ENCODE results near the gene HERC4. TPM values are rescaled to one million over a fixed set of nuclear protein-coding genes. Genes with fewer than 3 reads are reported as not detected.

Gene HERC4
- total and polyA plus RNA-seq, 2 donors (not counting 3 experiments of a cell fraction or from before 2014, with no cell fraction given), result 10.6 to 73.7 TPM

GRCh38 chr10:68067508-68067907, 7.6 kb downstream of the HERC4 start:
- no peak for FAIRE-seq
- Histone ChIP-seq H3K27me3 (ENCODE audit: control insufficient read depth in 2 of 2, insufficient read depth in 2 of 2, low read length in 2 of 2) (no peaks in the 10 kb centered on the region), H3K27ac (ENCODE audit: insufficient read depth, low read depth, low read length) (no peak overlapping the region), H3K9me3 (replicated peaks; ENCODE audit: control insufficient read depth, insufficient read depth, low read length) (no peaks in the 10 kb centered on the region), H3K36me3 (ENCODE audit: control insufficient read depth in 2 of 2, extremely low read depth in 1 of 2, insufficient read depth in 2 of 2, low read length in 2 of 2) (peaks cover 0 to 7% of the 10 kb centered on the region in 2 experiments), H3K9ac (replicated peaks; ENCODE audit: extremely low read depth, insufficient read depth, low read length) (no peak overlapping the region), H3K4me3 (replicated peaks in 1 of 3; ENCODE audit: insufficient read depth in 1 of 3, low read depth in 1 of 3, low read length in 3 of 3) (no peak overlapping the region), H3K4me1 (ENCODE audit: control insufficient read depth, extremely low read depth, insufficient read depth, low read length) (peaks cover 17% of the 10 kb centered on the region), H3K4me2 (ENCODE audit: insufficient read depth, low read length) (no peak overlapping the region), H3K79me2 (ENCODE audit: control insufficient read depth, insufficient read depth, low read length) (peaks cover 83% of the 10 kb centered on the region), H2AFZ (ENCODE audit: low read depth, low read length) (no peak overlapping the region), H3K9me1 (replicated peaks; ENCODE audit: control insufficient read depth, extremely low read depth, insufficient read depth, low read length) (no peaks in the 10 kb centered on the region), H4K20me1 (replicated peaks; ENCODE audit: control insufficient read depth, extremely low read depth, insufficient read depth, low read length) (peaks cover 3% of the 10 kb centered on the region)
- intact Hi-C loops (cut with micrococcal nuclease), result no loop called here
- TF ChIP-seq POLR2A (IDR thresholded peaks at IDR 0.05; ENCODE audit: low read depth, low read length), result no peak
- TF ChIP-seq GATA2 (IDR thresholded peaks at IDR 0.05; ENCODE audit: insufficient read depth, insufficient read length, low read depth, low read length), result no peak
- TF ChIP-seq JUN (IDR thresholded peaks at IDR 0.05; ENCODE audit: borderline replicate concordance, insufficient read depth, insufficient read length, low read depth), result no peak
- TF ChIP-seq FOS (IDR thresholded peaks at IDR 0.05; ENCODE audit: borderline replicate concordance, insufficient read depth, low read length), result no peak
- TF ChIP-seq POLR2AphosphoS5 (IDR thresholded peaks at IDR 0.05; ENCODE audit: insufficient read depth, low read depth, low read length), result no peak
- TF ChIP-seq EZH2 (IDR thresholded peaks at IDR 0.05; ENCODE audit: borderline replicate concordance, low read depth, low read length, severe bottlenecking), result no peak
- TF ChIP-seq CTCF (IDR thresholded peaks at IDR 0.05; ENCODE audit: extremely low read depth in 1 of 2, insufficient read depth in 1 of 2, low read depth in 1 of 2, low read length in 2 of 2), result no peak
- TF ChIP-seq, protein P1, sequence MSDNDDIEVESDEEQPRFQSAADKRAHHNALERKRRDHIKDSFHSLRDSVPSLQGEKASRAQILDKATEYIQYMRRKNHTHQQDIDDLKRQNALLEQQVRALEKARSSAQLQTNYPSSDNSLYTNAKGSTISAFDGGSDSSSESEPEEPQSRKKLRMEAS (IDR thresholded peaks at IDR 0.05; ENCODE audit: insufficient read depth, insufficient read length), result no peak
- no peak for TF ChIP-seq MYC (IDR thresholded peaks at IDR 0.05; ENCODE audit: low read depth, low read length)
- DNase-seq (ENCODE audit: low read depth, low spot score), result no peak
- CTCF ChIA-PET, result interaction anchor here (1.1 to 1.4 kb wide), 2 partner anchors 145 to 212 kb away, joined by 3 to 6 read pairs; no protein-coding TSS in a partner anchor
- POLR2A ChIA-PET, result interaction anchor here (1.0 kb wide), 1 partner anchor 76 kb away, joined by 5 read pairs; no protein-coding TSS in a partner anchor
- dilution Hi-C loops (cut with MboI; ENCODE audit: extremely low pct_ligation_motif_present, low sequenced_read_pairs), result no loop called here
- no TSS peak for BruUV-seq (replicated peaks)

Measured in endothelial cell of umbilical vein (primary cell).